HG02852 (cell line): Measurements from ENCODE around the gene CENPM.

Source experiments
- ATAC-seq: cut with Tn5 transposase; IDR thresholded peaks from one replicate; pipeline ENCODE4 v1.9.1; 2021; ENCODE audit warnings: mild to moderate bottlenecking, moderate library complexity; ENCODE audit not compliant: unreplicated experiment

CENPM gene

DNA sequence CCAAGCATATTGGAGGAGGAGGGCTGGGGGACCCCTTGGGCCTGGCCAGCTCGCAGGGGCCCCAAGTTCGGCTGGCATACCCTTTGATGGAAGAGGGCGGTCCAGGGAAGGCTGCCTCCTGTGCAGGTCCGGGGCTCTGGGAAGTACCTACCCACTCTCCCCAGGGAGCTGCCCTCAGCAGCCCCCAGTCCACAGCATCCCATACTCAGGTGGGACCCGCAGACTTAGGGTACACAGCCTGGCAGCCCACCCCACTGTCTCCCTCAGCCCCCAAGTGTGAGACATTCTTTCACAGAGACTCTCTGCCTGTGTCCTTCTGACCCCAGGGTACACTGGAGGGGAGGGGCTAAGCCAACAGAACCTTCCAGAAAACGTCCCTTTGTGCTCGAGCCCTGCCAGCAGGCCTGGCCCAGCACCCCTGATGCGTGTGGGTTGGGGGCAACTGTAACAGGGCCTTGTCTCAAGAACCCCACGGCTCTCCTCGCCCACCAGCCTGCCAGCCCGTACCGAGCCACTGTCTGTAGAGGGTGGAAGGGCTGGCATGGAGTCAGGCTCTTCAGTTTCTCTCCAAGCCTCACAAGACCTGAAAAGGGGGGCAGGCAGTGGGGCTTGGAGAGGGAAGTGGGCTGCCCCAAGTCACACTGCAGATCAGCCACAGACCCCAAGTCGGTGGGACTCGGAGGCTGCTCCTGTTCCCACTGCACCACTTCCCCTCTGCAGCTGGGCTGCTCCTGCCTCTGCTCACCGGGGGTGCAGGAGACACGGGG lies 13.4 kb downstream of the CENPM start:
- ATAC-seq, result no peak

DNA sequence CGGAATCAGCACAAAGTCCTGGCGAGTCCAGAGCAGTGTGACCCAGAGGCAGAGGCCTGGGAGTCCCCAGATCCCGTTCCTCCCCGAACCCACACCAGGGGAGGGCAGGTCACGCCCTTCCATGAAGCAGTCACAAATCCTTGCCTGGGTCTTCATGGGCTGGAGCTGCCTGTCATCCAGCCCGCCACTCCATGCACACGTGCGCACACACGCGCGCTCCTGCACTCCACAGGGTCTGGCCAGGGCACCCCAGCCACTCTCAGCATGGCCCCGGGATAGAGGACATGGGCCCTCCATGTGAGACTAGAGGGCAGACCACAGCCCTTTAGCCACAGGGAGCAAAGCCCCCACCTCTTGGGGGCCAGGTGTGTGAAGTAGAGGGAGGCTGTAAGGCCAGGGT lies 14.6 kb downstream of the CENPM start:
- ATAC-seq, result no peak

DNA sequence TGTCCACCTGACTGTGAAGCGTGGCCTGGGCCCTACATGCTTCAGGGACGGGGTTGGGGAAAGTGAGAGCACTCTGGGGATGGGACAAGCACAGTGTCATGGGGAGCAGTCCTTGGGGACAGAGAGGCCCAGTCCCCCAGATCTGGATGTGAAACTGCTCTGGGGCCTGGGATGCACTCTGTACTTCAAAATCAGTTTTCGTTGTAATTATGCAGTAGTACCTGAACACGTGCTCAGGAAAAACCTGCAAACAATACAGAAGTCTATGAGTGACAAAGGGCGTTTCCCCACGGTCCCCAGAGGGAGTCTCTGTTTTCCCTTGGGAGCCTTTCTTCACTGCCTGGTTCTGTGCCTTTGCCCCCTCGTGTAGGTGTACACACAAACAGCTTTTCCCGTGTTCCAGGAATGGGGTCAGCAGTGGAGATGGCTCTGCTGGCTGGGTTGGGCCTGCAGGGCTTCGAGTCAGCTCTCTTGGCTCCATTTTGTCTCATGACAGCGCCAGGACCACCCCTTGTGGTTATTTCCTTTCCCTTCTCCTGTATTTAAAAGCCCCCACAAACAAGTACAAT lies 15.2 kb downstream of the CENPM start:
- ATAC-seq, result no peak

DNA sequence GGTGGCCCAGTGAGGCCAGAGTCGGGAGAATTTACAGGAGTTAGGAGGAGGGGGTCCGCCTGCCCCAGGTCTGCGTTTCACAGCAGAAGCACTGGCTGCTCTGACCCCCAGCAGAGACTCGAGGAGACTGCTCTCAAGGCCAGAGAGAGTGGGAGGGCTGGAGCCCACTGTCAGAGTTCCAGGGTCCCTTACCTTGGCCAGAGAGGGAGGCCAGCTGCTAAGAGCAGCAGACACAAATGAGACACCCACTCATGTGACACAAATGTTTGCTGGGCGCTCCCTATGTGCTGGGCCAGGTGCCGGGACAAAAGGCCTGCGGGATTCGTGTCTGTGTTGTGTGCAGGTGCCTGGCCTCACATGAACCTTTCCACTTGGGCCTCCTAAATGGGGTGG lies 17.5 kb downstream of the CENPM start:
- ATAC-seq, result no peak

DNA sequence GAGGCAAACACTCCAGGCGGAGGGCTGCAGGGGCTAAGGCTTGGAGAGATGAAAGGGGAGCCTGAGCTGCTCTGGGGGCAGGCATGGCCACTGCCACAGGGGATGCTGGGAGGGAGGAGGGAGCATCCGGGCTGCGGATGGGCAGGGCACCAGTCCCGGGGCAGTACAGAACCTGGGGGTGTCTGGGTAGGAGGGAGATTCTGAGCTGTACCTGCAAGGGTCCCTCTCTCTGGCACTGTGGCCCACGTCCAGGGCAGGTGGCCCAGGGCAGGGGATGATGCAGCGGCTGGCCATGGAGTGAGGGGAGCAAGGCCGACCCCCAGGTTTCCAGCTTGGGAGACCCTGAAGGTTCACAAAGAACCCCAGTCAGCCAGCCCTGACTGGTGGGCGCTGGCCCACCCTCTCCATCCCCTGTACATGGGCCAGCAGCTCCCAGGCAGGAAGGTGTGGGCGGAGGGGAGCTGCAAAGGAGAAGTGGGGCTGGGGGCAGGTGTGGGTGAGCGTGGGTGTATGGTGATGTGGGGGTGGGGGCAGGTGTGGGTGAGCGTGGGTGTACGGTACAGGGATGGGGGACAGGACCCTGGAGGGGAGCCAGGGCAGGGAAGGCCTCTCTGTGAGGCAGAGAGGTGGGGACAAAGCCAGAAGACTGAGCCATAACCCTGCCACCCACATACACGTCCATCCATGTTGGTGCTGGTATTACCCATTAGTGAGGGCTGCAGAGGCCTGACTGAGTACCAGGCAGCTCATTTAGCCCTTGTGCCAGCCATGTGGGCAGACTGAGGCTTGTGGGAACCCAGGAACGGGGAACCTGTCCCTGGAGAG lies 18.1 kb downstream of the CENPM start:
- no peak for ATAC-seq

DNA sequence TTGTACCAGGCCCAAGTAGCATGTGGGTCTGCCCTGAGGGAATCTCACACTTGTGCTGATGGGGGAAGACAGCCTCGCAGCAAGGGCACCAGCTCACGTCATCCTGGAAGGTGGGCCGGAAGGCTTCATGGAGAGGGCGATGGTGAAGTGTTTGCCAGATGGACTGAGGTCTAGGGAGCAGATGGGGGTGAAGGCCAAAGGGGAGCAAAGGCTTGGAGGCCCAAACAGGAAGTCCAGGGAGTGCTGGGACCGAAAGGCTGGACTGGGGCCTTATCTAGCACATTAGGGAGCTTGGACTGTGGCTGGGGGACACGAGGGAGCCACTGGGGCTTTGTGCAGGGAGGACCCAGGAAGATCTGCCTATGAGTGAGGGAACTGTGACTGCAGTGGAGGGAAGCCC lies 19.1 kb downstream of the CENPM start:
- no peak for ATAC-seq

DNA sequence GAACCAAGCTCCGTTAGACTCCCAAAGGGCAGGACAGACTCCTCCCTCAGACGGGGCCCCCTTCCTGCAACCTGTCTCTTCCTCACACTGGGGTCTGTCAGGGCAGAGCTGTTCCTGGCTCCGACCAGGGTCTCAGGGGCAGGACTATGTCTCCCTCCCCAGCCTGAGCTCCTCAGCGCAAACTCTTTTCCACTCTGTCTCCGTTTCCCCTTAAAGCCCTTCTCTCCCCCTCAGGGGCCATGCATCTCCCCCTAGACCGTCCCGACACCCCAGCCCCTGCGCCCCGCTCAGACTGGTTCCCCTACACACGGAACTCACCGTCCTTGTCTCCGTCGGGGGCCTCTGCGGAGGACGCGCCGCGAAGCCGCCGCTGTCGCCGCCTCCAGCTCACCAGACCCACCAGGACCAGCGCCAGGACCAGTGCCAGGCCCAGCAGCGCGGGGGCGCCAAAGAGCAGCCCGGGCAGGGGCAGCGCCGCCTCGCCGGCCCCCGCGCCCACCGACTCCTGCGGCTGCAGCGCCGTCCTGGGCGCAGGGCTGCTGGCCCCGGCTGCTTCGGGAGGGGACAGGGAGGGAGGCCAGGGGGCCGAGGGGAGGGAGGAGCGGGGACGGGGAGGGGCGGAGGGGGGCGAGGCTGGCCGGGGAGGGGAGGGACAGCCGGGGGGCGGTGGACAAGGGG lies 21.0 kb downstream of the CENPM start:
- no peak for ATAC-seq

DNA sequence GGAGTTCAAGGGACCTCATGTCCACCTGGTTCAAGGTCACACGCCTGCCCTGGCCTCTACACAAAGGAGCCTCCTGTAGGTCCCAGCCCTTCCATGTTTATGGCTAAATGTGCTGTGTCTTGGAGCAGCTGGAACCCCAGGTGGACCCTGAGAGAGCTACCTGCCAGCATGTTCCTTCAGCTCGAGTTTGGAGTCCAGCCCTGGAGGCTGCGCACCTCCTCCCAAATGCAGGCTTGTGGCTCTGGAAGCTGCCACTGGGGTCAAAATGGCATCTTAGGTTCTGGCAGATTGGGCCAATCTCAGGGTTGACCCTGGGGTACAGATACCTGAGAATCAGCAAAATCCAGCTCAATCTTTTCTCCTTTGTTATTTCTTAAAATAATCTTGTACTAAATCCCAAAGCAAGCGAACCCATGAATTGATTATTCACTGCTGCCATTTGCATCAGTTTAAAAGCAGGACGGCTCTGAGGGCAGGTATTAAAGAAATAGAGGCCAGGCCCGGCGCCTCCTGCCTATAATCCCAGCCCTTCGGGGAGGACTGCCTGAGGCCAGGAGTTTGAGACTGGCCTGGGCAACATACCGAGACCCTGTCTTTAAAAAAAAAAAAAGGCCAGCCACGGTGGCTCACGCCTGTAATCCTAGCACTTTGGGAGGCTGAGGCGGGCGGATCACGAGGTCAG lies 23.2 kb downstream of the CENPM start:
- no peak for ATAC-seq

DNA sequence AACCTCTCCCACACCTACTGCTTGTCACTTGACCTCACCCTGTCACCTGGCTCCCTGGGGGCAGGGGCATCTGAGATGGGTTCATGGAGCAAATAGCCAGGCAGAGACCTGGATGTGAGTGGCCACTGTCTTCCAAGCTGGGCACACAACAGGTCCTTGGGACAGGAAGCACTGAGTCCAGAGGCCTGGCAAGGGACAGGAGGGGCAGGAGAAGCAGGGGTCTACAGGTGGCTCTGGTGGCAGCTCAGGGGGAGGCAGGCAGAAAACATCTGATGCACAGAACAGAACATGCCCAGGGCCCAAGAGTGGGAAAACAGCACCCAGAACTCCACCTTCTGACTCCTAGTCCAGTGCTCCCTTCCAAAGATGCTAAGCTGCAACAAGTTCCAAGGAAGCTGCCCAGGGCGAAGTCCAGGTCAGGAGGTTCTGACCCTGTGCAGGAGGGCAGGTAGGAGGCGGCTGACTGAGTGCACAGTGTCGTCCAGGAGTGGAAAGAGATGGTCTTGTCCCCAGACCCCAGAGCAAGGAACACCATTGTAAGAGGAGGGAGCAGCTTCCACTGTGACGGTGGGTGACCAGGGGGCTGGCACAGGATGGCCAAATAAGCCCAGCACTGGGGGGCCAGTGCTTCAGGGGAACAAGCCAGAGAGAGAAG lies 23.9 kb downstream of the CENPM start:
- no peak for ATAC-seq

DNA sequence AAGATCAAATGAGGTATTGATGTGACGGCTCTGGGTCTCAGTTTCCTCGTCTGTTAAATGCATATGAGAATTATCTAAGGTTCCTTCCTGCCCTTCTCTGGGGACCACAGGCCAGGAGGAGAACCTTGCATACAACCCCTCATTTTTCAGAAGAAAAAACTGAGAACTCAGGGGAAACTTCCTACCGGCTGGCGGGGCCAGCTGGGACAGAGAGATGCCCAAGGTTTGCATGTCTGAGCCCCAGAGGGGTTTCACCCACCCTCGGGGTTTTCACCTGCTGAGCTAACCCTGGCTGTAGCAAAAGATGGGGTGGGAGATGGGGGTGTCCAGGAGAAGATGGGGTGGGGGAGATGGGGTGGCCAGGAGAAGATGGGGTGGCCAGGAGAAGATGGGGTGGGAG lies 24.6 kb downstream of the CENPM start:
- no peak for ATAC-seq

DNA sequence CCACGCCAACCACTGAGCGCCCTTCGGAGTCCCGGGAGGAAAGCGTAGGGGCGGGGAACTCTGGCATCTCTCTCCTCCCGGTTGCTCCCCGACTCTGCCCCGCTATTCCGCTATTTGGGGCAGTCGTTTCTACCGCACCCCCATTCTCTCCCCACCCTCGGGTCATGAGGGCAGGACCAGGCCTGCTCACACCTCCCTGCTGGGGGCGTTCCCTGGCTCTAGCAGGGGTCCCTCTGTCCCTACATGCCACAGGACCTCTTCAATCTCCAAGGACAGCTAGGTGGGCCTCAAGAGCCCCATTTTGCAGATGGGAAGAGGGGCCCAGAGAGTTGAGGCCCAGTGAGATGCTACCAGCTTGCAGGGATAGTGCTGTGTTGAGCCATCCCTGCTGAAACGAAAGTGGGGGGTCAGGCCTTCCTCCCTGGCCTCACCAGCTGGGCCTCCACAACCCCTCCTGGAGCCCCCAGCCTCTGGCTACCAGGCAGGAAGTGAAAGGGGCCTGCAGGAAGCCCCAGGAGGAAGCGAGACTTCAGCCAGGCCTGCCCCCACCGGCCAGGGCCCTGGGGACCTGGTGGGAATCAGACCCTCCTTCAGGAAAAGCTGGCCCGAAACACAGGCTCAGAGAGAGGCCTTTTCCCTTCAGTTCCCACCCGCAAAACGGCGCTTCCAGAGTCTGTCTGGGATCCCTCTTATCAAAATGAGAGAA lies 26.5 kb downstream of the CENPM start:
- ATAC-seq, result peak; percentile 13

DNA sequence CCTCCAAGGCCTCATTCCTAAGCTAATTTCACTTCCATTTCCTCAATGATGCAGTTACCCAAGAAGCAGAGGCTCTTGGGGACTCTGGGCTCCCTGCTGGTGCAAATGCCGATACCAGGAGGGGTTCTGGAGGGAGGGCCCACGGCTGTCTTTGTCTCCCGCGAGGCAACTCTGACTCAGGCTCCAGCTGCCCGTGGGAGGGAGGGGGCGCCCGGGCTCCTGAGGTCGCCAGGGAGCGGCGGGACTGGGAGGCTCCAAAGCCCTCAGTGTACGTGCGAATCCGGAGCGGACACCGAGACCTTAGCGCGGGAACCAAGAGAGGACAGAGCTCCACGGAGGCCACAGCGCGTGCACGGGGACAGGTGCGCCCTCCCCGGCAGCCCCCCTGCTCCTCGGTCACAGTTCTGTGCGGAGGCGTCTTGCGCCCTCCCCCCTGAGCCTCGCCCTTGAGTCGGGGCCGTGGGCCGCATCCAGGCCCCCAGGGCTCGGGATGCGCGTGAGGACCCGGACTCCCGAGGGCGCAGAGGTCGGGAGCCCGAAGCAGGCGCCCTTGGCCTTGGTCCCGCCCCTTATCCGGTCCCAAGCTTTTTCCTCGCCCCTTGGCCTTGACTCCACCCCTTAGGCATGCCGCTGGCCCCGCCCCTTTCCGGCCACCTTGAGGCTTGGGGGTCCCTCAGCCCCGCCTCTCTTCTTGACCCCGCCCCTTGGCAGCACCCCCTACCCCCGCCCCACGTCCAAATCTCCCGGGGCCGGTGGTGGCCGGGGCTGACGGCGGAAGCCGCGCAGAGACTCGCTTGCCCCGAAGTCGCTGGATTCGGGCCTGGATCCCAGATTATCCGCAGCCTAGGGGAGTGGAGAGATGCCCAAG lies 27.4 kb downstream of the CENPM start:
- peak; percentile 52 for ATAC-seq

DNA sequence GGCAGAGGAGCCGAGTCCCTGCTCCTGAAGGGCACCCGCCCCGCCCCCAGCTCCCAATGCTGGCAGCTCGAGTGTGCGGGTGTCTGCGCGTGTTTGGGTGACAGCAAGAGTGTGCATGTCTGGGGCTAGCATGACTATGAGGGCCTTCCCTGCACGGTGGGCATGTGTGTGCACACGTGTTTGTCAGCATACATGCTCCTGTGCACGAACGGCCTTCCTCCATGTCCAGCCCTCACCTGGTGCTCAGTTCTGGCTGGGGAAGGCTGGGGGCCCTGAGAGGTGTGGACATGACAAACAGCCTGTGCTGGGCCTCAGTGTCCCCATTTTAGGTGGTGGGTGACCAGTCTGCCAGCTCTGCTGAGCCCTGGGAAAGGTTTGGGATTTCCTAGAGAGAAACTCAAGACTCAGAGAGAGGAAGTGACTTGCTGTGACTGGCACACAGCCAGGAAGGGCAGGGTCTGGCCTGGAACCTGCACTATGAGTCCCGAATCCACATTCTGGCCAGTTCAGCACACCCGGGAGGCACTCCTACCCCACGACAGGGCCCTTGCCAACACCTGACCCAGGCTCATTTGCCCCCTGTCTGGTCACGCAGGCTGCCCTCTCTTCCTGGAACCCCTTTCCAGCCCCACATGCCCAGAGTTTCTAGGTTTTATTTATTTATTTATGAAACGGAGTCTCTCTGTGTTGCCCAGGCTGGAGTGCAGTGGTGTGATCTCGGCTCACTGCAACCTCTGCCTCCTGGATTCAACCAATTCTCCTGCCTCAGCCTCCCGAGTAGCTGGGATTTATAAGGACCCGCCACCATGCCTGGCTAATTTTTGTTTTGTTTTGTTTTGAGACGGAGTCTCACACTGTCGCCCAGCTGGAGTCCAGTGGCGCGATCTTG lies 28.8 kb downstream of the CENPM start:
- ATAC-seq, result no peak

DNA sequence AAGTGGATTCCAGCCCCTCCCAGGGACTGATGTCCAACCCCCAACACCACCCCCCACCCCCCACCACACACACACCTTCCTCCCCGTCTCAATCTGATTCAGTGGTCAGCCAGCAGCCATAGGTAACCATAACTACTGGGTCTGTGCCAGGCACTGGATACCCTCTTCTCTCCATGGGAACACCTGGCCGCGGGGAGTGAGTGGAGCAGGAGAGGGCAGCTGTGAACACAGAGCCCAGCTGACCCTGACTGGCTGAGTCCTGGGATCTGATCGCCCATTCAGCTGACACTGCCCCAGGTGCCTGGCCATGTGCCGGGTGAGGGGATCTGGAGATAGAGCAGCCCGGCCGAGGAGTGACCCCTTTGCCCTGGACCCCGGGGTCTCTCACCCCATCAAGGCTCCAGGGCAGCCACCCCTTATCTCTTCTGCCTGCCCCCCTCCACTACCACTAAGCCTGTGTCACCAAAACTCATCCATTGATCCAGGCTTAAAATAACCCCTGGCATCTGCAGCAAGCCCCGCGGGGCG lies 29.5 kb downstream of the CENPM start:
- ATAC-seq, result no peak

DNA sequence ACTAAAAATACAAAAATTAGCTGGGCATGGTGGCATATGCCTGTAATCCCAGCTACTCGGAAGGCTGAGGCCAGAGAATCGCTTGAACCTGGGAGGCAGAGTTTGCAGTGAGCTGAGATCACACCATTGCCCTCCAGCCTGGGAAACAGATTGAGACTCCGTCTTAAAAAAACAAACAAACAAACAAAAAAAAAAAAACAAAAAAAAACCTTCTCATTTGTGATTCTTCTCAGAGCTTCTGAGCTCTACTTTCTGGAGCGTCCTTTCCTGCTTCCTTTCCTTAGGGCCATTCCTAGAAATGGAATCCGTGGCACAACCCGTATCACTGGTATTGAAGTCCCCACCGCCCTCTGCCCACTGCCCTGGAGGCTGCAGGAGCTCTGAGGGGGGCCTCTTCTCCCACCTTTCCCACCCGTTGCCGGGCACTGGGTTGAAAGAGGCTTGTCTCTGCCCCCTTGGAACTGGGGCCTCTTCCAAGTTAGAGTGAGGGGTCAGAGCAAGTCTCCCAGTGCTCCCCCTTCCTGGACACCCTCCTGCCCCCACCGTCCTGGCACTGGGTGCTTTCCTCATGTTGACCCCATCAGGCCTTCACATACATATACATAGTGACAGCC lies 30.1 kb downstream of the CENPM start:
- ATAC-seq, result no peak

DNA sequence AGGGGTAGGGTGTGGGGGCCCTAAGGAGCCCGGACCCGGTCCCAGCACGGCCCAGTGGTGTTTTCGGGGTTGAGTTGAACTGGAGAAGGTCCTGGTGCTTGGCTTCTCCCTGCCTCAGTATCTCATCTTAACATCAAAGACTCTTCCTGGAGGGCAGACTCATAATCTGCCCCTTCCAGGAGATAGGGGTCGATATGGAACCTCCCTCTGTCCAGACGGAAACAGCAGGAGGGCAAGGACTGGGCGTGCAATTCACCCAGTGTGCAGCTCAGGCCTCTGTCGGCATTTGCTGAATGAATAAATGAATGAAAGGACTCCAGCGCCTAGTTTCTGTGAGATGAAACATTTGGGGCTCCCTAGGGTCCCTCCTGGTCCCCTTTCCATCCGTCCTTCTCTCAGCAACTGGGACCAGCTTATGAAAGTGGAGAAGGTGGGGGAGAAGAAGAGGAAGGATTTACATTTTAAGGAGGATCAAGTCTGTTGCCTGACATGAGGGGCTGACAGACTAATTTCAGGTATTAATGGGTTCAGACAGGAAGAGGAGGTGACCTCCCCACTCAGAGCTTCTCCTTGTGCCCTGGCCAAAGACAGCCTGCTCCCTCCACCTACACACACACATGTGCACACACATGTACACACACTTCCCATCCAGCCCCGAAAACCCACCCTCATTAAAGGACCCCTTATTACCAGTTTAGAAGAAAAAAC lies 31.0 kb downstream of the CENPM start:
- ATAC-seq, result no peak
